PC-3 (cell line): ENCODE measurements around the gene ARHGEF37. TPM values are rescaled to one million over a fixed set of nuclear protein-coding genes. Genes with fewer than 3 reads are reported as not detected.

Experiments used
- ATAC-seq: fragments of 200-7000 bp; cut with Tn5 transposase; 2 replicates; pipeline ENCODE4 v1.9.1; 2020; ENCODE audit warnings: mild to moderate bottlenecking, moderate library complexity
- BruUV-seq: library from RNA; stranded (reverse); fragments of 400-500 nt; replicated peaks from 2 replicates; lab custom pipeline; 2021; lab: Mats Ljungman, UMichigan
- CTCF ChIA-PET: fragments of 300-600 bp; sonication (Branson Sonifier 250); formaldehyde crosslinking; loops from one replicate; lab custom pipeline; 2022; ENCODE audit warnings: antibody characterized with exemption; lab: Charles Lee
- POLR2A ChIA-PET: fragments of 300-600 bp; sonication (Branson Sonifier 250); formaldehyde crosslinking; loops from one replicate; lab custom pipeline; 2022; ENCODE audit warnings: antibody characterized with exemption; ENCODE audit not compliant: unreplicated experiment; lab: Charles Lee
- DNase-seq: peaks from one replicate; pipeline ENCODE4 v3.0.0-alpha.2; 2015
- H2AFZ ChIP-seq: fragments of 300-600 bp; sonication (generic); 2 replicates; pipeline ENCODE4 v1.6.0; 2016; ENCODE audit warnings: antibody characterized with exemption, low read length
- H3F3A ChIP-seq: fragments of 300-600 bp; sonication (generic); one replicate; pipeline ENCODE4 v1.6.0; 2017; ENCODE audit warnings: antibody characterized with exemption, low read length, control low read depth, mild to moderate bottlenecking; ENCODE audit not compliant: unreplicated experiment
- H3K27ac ChIP-seq: fragments of 300-600 bp; sonication (generic); 2 replicates; pipeline ENCODE4 v1.5.1; 2016; ENCODE audit warnings: mild to moderate bottlenecking, low read length
- H3K27me3 ChIP-seq: fragments of 300-600 bp; sonication (generic); 2 replicates; pipeline ENCODE4 v1.6.1; 2016; ENCODE audit warnings: low read length, mixed read lengths
- H3K36me3 ChIP-seq: fragments of 300-600 bp; sonication (generic); 2 replicates; pipeline ENCODE4 v1.6.1; 2016; ENCODE audit warnings: low read depth, mixed run types, low read length, mixed read lengths
- H3K4me1 ChIP-seq: fragments of 300-600 bp; sonication (generic); 2 replicates; pipeline ENCODE4 v1.5.1; 2016; ENCODE audit warnings: low read length; ENCODE audit not compliant: insufficient read depth
- H3K4me2 ChIP-seq: fragments of 300-600 bp; sonication (generic); 2 replicates; pipeline ENCODE4 v1.6.0; 2016; ENCODE audit warnings: low read length
- H3K4me3 ChIP-seq: fragments of 300-600 bp; sonication (generic); 2 replicates; pipeline ENCODE4 v1.5.1; 2016; ENCODE audit warnings: mild to moderate bottlenecking, low read length, mixed read lengths
- H3K79me2 ChIP-seq: fragments of 300-600 bp; sonication (generic); 2 replicates; pipeline ENCODE4 v1.6.1; 2017; ENCODE audit warnings: low read length, mixed read lengths
- H3K9ac ChIP-seq: fragments of 300-600 bp; sonication (generic); 2 replicates; pipeline ENCODE4 v1.6.0; 2016; ENCODE audit warnings: mild to moderate bottlenecking, low read length
- H3K9me2 ChIP-seq: fragments of 300-600 bp; sonication (generic); replicated peaks from 2 replicates; pipeline ENCODE4 v1.6.1; 2016; ENCODE audit warnings: mixed run types, low read length, mixed read lengths
- H3K9me3 ChIP-seq: fragments of 300-600 bp; sonication (generic); 2 replicates; pipeline ENCODE4 v1.6.1; 2016; ENCODE audit warnings: low read length, mixed read lengths
- H4K20me1 ChIP-seq: fragments of 300-600 bp; sonication (generic); 2 replicates; pipeline ENCODE4 v1.6.1; 2016; ENCODE audit warnings: low read length, mixed read lengths
- EZH2 ChIP-seq: fragments of 300-600 bp; sonication (generic); IDR thresholded peaks from one replicate; pipeline ENCODE4 v1.6.1; 2017; ENCODE audit warnings: antibody characterized with exemption, mild to moderate bottlenecking, low read length; ENCODE audit not compliant: unreplicated experiment
- EZH2phosphoT487 ChIP-seq: fragments of 300-600 bp; sonication (generic); IDR thresholded peaks from 2 replicates; pipeline ENCODE4 v1.6.1; 2018; ENCODE audit warnings: mild to moderate bottlenecking, antibody characterized with exemption, low read length, borderline replicate concordance
- intact Hi-C: fragments of 100-400 bp; cut with micrococcal nuclease; formaldehyde crosslinking; loops from 2 replicates; pipeline ENCODE4 v1.9.0; 2023
- total RNA-seq: library from RNA; depleted of rRNA; stranded (reverse); fragments of >200 nt; gene quantifications from 2 replicates; pipeline ENCODE4 v1.2.3, GENCODE V29; 2014
- TF ChIP-seq, protein P1 (sequence below): fragments of 300-600 bp; sonication (generic); conservative IDR thresholded peaks from 2 replicates; pipeline ENCODE4 v1.5.1; 2017; ENCODE audit warnings: antibody characterized with exemption, low read depth, mild to moderate bottlenecking, low read length

The ARHGEF37 gene
- total RNA-seq, 1 experiment from 2014 or later: 6.5 TPM

DNA sequence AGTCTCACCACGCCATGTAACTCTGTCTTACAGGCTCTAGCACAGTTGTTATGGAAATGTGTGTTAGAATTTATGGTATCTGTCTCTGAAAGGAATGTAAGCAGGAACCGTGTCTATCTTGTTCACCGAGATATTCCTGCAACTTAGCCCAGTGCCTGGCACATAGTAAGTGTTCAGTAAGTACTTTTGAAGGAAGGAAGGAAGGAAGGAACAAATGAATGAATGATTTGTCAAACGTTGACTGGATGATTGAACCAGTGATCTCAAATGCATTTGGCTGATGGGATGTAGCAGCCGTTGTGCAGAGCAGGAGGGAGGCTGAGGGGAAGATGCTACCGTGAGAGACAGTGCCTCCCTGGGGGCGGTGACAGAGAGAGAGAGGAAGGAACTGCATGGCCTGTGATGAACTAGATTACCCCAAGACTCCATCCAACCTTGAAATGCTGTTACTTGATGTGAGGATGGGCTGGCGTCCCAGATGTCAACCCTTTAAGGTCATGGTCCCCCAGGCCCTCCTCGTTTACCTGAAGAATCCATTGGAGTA is 101.3 kb downstream of the ARHGEF37 start:
- H3F3A ChIP-seq: no peaks in the 10 kb centered on the region
- TF ChIP-seq EZH2 (no peak), EZH2phosphoT487 (no peak)
- TF ChIP-seq, protein P1, sequence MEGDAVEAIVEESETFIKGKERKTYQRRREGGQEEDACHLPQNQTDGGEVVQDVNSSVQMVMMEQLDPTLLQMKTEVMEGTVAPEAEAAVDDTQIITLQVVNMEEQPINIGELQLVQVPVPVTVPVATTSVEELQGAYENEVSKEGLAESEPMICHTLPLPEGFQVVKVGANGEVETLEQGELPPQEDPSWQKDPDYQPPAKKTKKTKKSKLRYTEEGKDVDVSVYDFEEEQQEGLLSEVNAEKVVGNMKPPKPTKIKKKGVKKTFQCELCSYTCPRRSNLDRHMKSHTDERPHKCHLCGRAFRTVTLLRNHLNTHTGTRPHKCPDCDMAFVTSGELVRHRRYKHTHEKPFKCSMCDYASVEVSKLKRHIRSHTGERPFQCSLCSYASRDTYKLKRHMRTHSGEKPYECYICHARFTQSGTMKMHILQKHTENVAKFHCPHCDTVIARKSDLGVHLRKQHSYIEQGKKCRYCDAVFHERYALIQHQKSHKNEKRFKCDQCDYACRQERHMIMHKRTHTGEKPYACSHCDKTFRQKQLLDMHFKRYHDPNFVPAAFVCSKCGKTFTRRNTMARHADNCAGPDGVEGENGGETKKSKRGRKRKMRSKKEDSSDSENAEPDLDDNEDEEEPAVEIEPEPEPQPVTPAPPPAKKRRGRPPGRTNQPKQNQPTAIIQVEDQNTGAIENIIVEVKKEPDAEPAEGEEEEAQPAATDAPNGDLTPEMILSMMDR: no peak
- H3K36me3 ChIP-seq: no peaks in the 10 kb centered on the region
- no TSS peak for BruUV-seq
- no peaks in the 10 kb centered on the region for H3K4me1 ChIP-seq
- no peak for ATAC-seq
- POLR2A ChIA-PET: no interaction called here
- H3K9me2 ChIP-seq: no peaks in the 10 kb centered on the region
- peaks cover 44% of the 10 kb centered on the region for H3K27me3 ChIP-seq
- H3K27ac ChIP-seq: no peak overlapping the region
- no peaks in the 10 kb centered on the region for H3K79me2 ChIP-seq
- H3K4me2 ChIP-seq: no peak overlapping the region
- no peak overlapping the region for H3K4me3 ChIP-seq
- H4K20me1 ChIP-seq: no peaks in the 10 kb centered on the region
- no peak overlapping the region for H3K9ac ChIP-seq
- intact Hi-C loops: no loop called here
- no peak overlapping the region for H2AFZ ChIP-seq
- no peaks in the 10 kb centered on the region for H3K9me3 ChIP-seq
- CTCF ChIA-PET: no interaction called here
- no peak for DNase-seq

DNA sequence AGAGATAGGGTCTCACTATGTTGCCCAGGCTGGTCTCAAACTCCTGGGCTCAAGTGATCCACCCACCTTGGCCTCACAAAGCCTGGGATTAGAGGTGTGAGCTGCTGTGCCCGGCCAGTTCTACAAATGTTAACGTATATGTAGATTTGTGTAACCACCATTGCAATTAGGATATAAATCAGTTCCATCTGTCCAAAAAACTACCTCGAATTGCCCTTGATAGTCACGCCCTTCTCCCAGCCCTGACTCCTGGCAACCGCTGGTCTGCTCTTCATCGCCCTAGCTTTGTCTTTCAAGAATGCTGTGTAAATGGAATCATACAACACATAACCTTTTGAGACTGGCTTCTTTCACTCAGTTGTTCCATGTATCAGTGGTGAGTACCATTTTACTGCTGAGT is 102.7 kb downstream of the ARHGEF37 start:
- no peaks in the 10 kb centered on the region for H3K9me2 ChIP-seq
- H3K4me3 ChIP-seq: no peak overlapping the region
- H3K79me2 ChIP-seq: no peaks in the 10 kb centered on the region
- no peaks in the 10 kb centered on the region for H3K36me3 ChIP-seq
- intact Hi-C loops: no loop called here
- no peaks in the 10 kb centered on the region for H3K4me1 ChIP-seq
- H3K9ac ChIP-seq: no peak overlapping the region
- no TSS peak for BruUV-seq
- DNase-seq (no peak), ATAC-seq (no peak)
- H2AFZ ChIP-seq: no peak overlapping the region
- no peak overlapping the region for H3K4me2 ChIP-seq
- peaks cover 54% of the 10 kb centered on the region for H3K27me3 ChIP-seq
- no peaks in the 10 kb centered on the region for H3K9me3 ChIP-seq
- POLR2A ChIA-PET: no interaction called here
- TF ChIP-seq EZH2: no peak
- TF ChIP-seq, protein P1: no peak
- TF ChIP-seq EZH2phosphoT487: no peak
- CTCF ChIA-PET: interaction anchor here (0.6 kb wide), 1 partner anchor 477 kb away, joined by 3 read pairs; no protein-coding TSS in a partner anchor
- H3F3A ChIP-seq: no peaks in the 10 kb centered on the region
- H3K27ac ChIP-seq: no peak overlapping the region
- no peaks in the 10 kb centered on the region for H4K20me1 ChIP-seq

DNA sequence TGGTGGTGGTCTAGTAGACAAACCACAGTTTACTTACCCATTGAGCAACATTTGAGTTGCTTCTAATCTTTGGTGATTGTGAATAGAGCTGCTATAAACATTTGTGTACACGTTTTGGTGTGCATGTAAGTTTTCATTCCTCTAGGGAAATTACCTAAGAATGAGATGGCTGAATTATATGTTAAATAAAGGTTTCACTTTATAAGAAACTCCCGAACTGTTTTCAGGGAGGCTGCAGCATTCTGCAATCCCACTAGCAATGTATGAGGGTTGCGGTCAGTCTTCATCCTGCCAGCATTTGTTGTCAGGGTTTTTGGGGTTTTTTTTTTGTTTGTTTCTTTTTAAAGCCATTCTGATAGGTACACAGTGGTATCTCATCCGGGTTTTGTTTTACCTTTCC is 103.1 kb downstream of the ARHGEF37 start:
- H3K36me3 ChIP-seq: no peaks in the 10 kb centered on the region
- H3K9me2 ChIP-seq: no peaks in the 10 kb centered on the region
- intact Hi-C loops: no loop called here
- H3K27me3 ChIP-seq: peaks cover 57% of the 10 kb centered on the region
- H3K9me3 ChIP-seq: no peaks in the 10 kb centered on the region
- ATAC-seq: no peak
- no peaks in the 10 kb centered on the region for H4K20me1 ChIP-seq
- no peak overlapping the region for H3K27ac ChIP-seq
- CTCF ChIA-PET: interaction anchor here (0.6 kb wide), 1 partner anchor 477 kb away, joined by 3 read pairs; no protein-coding TSS in a partner anchor
- H3K79me2 ChIP-seq: no peaks in the 10 kb centered on the region
- no peak overlapping the region for H3K9ac ChIP-seq
- no peak overlapping the region for H3K4me3 ChIP-seq
- H3K4me2 ChIP-seq: no peak overlapping the region
- H2AFZ ChIP-seq: no peak overlapping the region
- no peaks in the 10 kb centered on the region for H3F3A ChIP-seq
- POLR2A ChIA-PET: no interaction called here
- no peaks in the 10 kb centered on the region for H3K4me1 ChIP-seq
- no TSS peak for BruUV-seq
- TF ChIP-seq EZH2phosphoT487 (no peak), EZH2 (no peak)
- TF ChIP-seq, protein P1: no peak
- DNase-seq: no peak
